Left lung (tissue), 14 donors: ENCODE data around the gene PRDM2. TPM values are rescaled to one million over a fixed set of nuclear protein-coding genes. Genes with fewer than 3 reads are reported as not detected.

ENCODE experiments used
- ATAC-seq: fragments of 200-7000 bp; cut with Tn5 transposase; one replicate; pipeline ENCODE4 v1.9.1; 2020; ENCODE audit warnings: moderate library complexity
- DNase-seq, 4 donors: peaks; one replicate each; pipeline ENCODE4 v3.0.0-alpha.2; 2013 to 2020
- H3K27ac ChIP-seq, 2 donors: fragments of 200-600 bp; sonication (generic) in 1 of 2; one replicate each; pipeline versions ENCODE4 v1.5.0 to v1.8.0; 2020 to 2021
- H3K27me3 ChIP-seq, 2 donors: fragments of 200-600 bp; sonication (generic) in 1 of 2; one replicate each; pipeline versions ENCODE4 v1.5.0 to v1.8.0; 2020 to 2021
- H3K36me3 ChIP-seq, 2 donors: fragments of 200-600 bp; sonication (generic) in 1 of 2; one replicate each; pipeline versions ENCODE4 v1.5.0 to v1.8.0; 2020 to 2021
- H3K4me1 ChIP-seq, 2 donors: fragments of 200-600 bp; one replicate each; pipeline ENCODE4 v1.8.0; 2021
- H3K4me3 ChIP-seq, 2 donors: fragments of 200-600 bp; sonication (generic) in 1 of 2; one replicate each; pipeline versions ENCODE4 v1.5.0 to v1.8.0; 2020 to 2021; ENCODE audit warnings: mild to moderate bottlenecking in 1 of 2
- H3K9me3 ChIP-seq, 2 donors: fragments of 200-600 bp; sonication (generic) in 1 of 2; one replicate each; pipeline versions ENCODE4 v1.5.0 to v1.8.0; 2020 to 2021
- CTCF ChIP-seq, 2 donors: fragments of 200-600 bp; sonication (generic) in 1 of 2; IDR thresholded peaks; one replicate each; pipeline versions ENCODE4 v1.5.0 to v1.8.0; 2021; ENCODE audit warnings: antibody characterized with exemption in 2 of 2
- intact Hi-C, 2 donors: fragments of 100-400 bp; cut with DNase I; formaldehyde crosslinking; loops; one replicate each; pipeline versions ENCODE4 v1.11.2 to v1.14.2; 2022
- long read RNA-seq, 12 donors: library from polyadenylated mRNA in 2 of 12; unstranded in 2 of 12; transcript quantifications; one replicate each; pipeline ENCODE4 v2.0.0 and lab custom pipeline, GENCODE V29; 2019 to 2026
- polyA plus RNA-seq, 6 donors: library from polyadenylated mRNA; unstranded; fragments of 120-200 nt; gene quantifications; one replicate each; pipeline ENCODE4 v1.2.1, GENCODE V29; 2013; ENCODE audit not compliant: insufficient read length in 6 of 6
- total RNA-seq, 2 donors: library from RNA; stranded (reverse); fragmentation: NEBNext Ultra II Directional; extraction: Animal tissue kit (Norgen Biotek cat#: 25700); gene quantifications; one replicate each; pipeline ENCODE4 v1.2.1, GENCODE V29; 2021
- donor health status: DM: no; HTN: yes; CAD: no.
- donor health status: DM: no; HTN: no; CAD: no.

Gene PRDM2, protein sequence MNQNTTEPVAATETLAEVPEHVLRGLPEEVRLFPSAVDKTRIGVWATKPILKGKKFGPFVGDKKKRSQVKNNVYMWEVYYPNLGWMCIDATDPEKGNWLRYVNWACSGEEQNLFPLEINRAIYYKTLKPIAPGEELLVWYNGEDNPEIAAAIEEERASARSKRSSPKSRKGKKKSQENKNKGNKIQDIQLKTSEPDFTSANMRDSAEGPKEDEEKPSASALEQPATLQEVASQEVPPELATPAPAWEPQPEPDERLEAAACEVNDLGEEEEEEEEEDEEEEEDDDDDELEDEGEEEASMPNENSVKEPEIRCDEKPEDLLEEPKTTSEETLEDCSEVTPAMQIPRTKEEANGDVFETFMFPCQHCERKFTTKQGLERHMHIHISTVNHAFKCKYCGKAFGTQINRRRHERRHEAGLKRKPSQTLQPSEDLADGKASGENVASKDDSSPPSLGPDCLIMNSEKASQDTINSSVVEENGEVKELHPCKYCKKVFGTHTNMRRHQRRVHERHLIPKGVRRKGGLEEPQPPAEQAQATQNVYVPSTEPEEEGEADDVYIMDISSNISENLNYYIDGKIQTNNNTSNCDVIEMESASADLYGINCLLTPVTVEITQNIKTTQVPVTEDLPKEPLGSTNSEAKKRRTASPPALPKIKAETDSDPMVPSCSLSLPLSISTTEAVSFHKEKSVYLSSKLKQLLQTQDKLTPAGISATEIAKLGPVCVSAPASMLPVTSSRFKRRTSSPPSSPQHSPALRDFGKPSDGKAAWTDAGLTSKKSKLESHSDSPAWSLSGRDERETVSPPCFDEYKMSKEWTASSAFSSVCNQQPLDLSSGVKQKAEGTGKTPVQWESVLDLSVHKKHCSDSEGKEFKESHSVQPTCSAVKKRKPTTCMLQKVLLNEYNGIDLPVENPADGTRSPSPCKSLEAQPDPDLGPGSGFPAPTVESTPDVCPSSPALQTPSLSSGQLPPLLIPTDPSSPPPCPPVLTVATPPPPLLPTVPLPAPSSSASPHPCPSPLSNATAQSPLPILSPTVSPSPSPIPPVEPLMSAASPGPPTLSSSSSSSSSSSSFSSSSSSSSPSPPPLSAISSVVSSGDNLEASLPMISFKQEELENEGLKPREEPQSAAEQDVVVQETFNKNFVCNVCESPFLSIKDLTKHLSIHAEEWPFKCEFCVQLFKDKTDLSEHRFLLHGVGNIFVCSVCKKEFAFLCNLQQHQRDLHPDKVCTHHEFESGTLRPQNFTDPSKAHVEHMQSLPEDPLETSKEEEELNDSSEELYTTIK (N-terminal part only)
- total RNA-seq (10 to 100 TPM; 39.6 to 42.7 TPM), polyA plus RNA-seq (10 to 100 TPM; 41.9 to 51.7 (median 47.0) TPM)
- long read RNA-seq, donor 1, partial matches to known transcripts = 17 of 18 reads
- long read RNA-seq, donor 1, other reads (novel, unspliced or antisense) = 0 of 18 reads
- long read RNA-seq, donor 2, partial matches to known transcripts = 6 of 6 reads
- long read RNA-seq, donor 2, other reads (novel, unspliced or antisense) = 0 of 6 reads
- long read RNA-seq, donor 3, partial matches to known transcripts = 0 of 1 reads
- long read RNA-seq, donor 3, other reads (novel, unspliced or antisense) = 0 of 1 reads
- long read RNA-seq, donor 4, partial matches to known transcripts = 2 of 6 reads
- long read RNA-seq, donor 4, other reads (novel, unspliced or antisense) = 2 of 6 reads
- long read RNA-seq, donor 5, partial matches to known transcripts = 8 of 8 reads
- long read RNA-seq, donor 5, other reads (novel, unspliced or antisense) = 0 of 8 reads
- long read RNA-seq, donor 6 = 0 reads
- long read RNA-seq, donor 7 = 0 reads
- long read RNA-seq, donor 8, partial matches to known transcripts = 23 of 23 reads
- long read RNA-seq, donor 8, other reads (novel, unspliced or antisense) = 0 of 23 reads
- long read RNA-seq, donor 9 = 0 reads
- long read RNA-seq, donor 10, partial matches to known transcripts = 2 of 4 reads
- long read RNA-seq, donor 10, other reads (novel, unspliced or antisense) = 1 of 4 reads
- long read RNA-seq, donor 11, partial matches to known transcripts = 0 of 3 reads
- long read RNA-seq, donor 11, other reads (novel, unspliced or antisense) = 0 of 3 reads
- long read RNA-seq, donor 12, partial matches to known transcripts = 12 of 12 reads
- long read RNA-seq, donor 12, other reads (novel, unspliced or antisense) = 0 of 12 reads

- H3K27me3 ChIP-seq = peaks cover 0 to 13% of the 10 kb centered on the region in 2 donors
- TF ChIP-seq CTCF (IDR thresholded peaks at IDR 0.05) = no peak
- H3K4me1 ChIP-seq = peaks cover 0 to 43% of the 10 kb centered on the region in 2 donors
- H3K27ac ChIP-seq = peak within 1 kb of the TSS; percentile 84 to 97
- H3K4me3 ChIP-seq = peak within 1 kb of the TSS; percentile 67 to 85
- ATAC-seq (peak; percentile 78), DNase-seq (peak; percentile 55 to 92 (median 62))
- no peaks in the 10 kb centered on the region for H3K36me3 ChIP-seq
- H3K9me3 ChIP-seq = no peaks in the 10 kb centered on the region
- intact Hi-C loops = no loop called here
These were observed at the start of gene PRDM2 for GRCh38 chr1:13699936-13700520. TSS of gene PRDM2 (plus strand) at chr1:13700188. CDS start at chr1:13715606, 15,418 bp downstream.

DNA sequence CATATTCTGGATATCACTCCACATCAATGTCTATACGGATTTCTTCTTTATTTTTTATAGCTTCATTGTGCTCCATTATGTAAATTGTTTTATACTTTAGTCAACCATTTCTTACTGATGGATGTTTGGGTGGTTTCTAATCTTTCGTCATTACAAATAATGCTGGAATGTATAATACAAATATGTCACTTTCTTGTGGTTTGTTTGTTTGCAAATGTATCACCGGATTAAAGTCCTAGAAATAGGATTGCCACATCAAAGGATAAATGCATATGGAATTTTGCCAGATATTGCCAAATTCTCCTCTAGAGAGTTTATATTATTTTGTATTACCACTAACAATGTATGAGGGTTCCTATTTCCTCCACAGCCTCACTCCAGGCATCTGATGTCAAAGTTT is 48.7 kb upstream of the PRDM2 start:
- ATAC-seq = no peak

GRCh38 chr1:13652238-13652637 is 47.8 kb upstream of the PRDM2 start:
- ATAC-seq (no peak), DNase-seq (no peak)
- Histone ChIP-seq H3K27me3 (peaks cover 0 to 4% of the 10 kb centered on the region in 2 donors), H3K4me3 (no peak overlapping the region), H3K9me3 (no peaks in the 10 kb centered on the region), H3K36me3 (no peaks in the 10 kb centered on the region), H3K4me1 (no peaks in the 10 kb centered on the region), H3K27ac (no peak overlapping the region)
- no peak for TF ChIP-seq CTCF (IDR thresholded peaks at IDR 0.05)
- intact Hi-C loops = no loop called here

More for the DNA sequence above, 48.7 kb upstream of the PRDM2 start:
- no peak for TF ChIP-seq CTCF (IDR thresholded peaks at IDR 0.05)
- H3K4me1 ChIP-seq = no peaks in the 10 kb centered on the region
- DNase-seq = peak in 2 of 4 donors; percentile 12 to 19
- no peaks in the 10 kb centered on the region for H3K36me3 ChIP-seq
- H3K9me3 ChIP-seq = no peaks in the 10 kb centered on the region
- no peak overlapping the region for H3K4me3 ChIP-seq
- intact Hi-C loops = no loop called here
- H3K27ac ChIP-seq = no peak overlapping the region
- peaks cover 0 to 4% of the 10 kb centered on the region in 2 donors for H3K27me3 ChIP-seq
